HG02623 (cell line): ENCODE data around the gene CCDC88C.
A peak's percentile ranks its signal among the peaks of the same experiment; 100 is the strongest.
"Not testable (repeated sequence)": the region's sequence is repeated elsewhere in the genome, so short reads cannot be mapped to it uniquely, and the experiment has no call there.

Source experiments
- ATAC-seq: cut with Tn5 transposase; IDR thresholded peaks from one replicate; pipeline ENCODE4 v1.9.1; 2021; ENCODE audit warnings: moderate library complexity; ENCODE audit not compliant: unreplicated experiment

CCDC88C gene

GRCh38 chr14:91230397-91231035, 187.1 kb downstream of the CCDC88C start:
- ATAC-seq: no peak

- ATAC-seq: peak; percentile 51
Measured at GRCh38 chr14:91229743-91230200, 187.8 kb downstream of the CCDC88C start.

GRCh38 chr14:91229005-91229382, 188.6 kb downstream of the CCDC88C start:
- no peak for ATAC-seq

GRCh38 chr14:91228112-91229004, 189.3 kb downstream of the CCDC88C start:
- peak; percentile 84 for ATAC-seq

GRCh38 chr14:91227183-91227628, 190.4 kb downstream of the CCDC88C start:
- no peak for ATAC-seq

- not testable (repeated sequence) for ATAC-seq
Measured at GRCh38 chr14:91226360-91226759, 191.3 kb downstream of the CCDC88C start.

GRCh38 chr14:91225025-91225424, 192.6 kb downstream of the CCDC88C start:
- no peak for ATAC-seq

GRCh38 chr14:91223028-91223783, 194.4 kb downstream of the CCDC88C start:
- ATAC-seq: no peak
